ENCODE measurements around the gene TTLL7.
A peak's percentile ranks its signal among the peaks of the same experiment; 100 is the strongest.

TTLL7 gene

DNA sequence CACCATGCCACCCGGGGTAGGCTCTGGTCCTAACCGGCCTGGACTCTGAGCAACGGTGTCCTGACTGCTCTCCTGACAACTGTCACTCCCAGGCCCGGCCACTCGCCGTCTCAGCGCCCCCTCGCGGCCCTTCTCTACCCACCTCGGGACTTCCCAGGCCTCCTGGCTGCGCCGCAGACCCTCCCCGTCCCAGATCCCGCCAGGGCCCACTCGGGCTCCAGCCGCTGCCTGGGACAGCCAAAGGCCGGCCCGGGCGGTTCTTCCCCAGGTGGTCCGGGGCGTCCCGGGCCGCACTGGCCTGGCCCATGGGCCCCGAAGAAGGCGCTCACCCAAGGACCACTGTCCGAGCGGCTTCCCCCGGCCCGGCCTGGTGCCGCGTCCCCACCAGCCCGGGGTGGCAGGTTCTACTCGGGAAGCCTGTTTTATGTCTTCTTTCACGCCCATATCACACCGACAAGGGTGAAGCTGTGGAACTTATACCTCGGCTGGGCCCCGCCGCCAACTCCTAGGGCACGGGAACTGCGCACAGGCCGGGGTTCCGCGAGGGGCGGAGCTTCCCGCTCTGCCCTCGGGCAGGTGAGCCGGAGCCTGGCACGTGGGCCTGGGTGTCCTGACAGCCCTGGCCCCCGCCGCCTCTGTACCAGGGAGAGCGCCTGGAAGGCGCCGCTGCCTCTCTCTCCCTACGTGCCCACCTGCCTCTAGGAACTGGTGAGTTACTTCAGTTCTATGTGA is 138.3 kb downstream of the TTLL7 start:
- peak; percentile 83 to 85 for DNase-seq

DNA sequence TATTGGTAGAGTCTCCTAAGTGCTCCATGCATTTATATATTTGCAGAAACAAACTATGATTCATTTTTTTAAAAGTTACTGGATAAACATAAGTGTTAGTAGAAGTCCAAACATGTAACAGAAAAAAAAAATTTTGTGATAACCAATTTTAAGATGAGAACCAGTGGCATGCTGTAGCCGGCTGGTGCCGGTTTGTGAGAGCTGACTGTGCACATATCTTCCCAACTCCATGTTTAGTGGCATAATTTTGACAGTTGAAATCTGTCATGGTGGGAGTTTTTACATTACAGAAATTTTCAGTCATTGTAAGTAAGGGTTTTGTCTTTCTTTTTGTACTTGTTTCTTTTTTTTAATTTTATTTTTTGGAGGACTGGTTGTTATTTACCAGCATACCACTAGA is 141.2 kb downstream of the TTLL7 start:
- DNase-seq, result no peak

DNA sequence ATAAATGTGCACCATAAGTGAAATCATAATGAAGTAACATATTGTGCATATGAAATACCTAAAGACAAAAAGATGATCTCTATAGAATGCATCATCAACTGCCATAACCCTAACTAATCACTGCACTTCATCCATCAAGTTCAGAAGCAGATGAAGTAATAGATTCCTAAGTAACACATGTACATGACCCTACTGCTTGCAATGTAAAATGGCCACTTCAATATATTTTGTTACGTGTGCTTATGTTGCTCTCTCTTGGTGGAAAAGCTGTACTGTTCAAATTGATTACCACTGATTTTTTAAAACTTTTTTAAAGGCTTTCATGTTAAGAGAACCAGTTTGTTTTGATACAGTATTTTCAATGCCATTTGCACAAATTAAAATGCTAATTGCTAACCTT is 141.8 kb downstream of the TTLL7 start:
- no peak for DNase-seq

DNA sequence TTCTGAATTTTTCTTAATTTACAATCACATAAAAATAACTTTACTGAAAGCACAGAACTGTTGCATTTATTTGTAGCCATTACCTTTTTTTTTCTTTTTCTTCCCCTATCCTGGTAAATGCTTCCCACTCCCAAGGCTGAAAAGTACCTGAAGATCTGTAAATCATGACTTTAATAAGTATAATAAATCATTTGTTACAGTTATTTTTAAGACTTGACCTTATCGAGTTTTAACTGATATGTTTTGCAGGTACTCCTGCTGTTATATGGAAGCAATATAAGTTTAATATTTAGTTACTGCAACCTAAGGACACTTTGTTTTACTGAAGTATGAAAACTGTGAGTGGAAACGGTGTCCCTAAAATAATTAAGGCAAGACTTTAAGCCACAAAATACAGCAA is 142.6 kb downstream of the TTLL7 start:
- DNase-seq, result no peak

DNA sequence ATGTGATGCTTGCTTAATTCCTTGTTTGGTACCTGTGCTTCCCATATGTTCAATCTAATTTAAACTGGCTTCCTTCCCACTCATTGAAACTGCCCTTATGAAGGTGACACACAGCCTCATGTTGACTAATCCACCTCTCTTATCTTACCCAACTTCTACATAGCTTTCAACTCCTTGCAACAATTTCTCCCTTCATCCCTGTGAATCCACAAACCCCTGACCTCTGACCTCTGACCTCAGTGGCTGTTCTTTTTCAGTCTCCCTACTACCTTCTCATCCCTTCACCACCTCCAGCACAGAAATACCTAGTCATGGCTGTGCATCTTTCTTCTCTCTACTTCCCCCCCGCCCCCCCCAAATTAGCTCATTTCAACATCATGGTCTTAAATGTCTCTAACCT is 144.5 kb downstream of the TTLL7 start:
- no peak for DNase-seq

DNA sequence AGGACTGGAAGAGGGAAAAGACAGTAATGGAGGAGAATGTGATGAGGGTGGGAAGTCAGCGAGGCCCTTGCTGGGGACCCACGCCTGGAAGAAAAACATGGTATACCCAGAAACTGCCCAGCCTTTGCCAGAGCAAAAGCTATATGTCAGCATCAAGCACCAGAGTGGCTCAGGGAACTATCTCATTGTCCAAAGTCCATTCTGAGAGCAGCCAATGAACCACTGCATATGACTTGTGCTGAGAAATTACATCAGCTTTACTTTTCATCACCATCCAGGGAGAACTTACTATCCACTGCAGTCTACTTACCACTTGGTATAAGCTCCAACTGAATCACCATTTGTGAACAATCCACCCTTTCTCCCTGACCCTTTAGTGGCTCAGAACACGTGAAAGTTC is 148.1 kb downstream of the TTLL7 start:
- DNase-seq, result no peak

DNA sequence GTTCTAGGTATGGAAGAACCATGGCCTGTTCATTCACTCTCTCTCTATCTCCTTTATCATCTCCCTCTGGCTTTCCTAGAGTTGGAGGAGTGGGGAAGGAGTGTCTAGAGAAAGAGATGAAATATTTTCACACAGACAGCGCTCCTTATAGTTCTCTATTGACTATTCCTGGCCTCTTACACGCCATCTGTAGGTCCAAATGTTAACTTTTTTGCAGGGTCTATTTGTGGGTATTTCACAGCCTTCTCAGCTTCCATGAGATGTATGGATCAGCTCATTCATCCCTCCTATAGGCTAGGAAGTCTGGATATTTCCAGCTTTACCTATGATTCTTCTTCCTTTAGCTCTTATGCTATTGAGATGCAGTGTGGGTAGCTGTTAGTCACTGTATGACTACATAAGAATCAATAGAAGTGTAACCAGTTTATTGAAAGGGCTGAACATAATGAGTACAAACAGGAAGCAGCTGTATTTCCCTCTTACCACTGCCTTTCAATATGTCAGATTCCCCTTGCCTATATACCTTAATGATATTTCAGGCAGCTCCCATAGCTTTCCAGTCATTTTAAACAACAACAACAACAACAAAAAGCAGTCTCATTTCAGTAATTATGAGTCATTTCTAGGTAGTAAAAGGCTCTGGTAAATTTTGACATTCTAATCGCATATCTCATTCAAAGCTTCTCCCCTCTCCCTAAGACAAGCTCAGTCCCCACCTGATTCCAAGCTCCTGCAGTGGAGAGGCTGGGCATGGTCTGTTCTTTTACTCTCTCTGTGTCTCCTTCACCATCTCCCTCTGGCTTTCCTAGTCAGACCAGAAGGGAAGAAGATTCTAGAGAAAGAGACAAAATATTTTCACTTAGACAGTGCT is 149.5 kb downstream of the TTLL7 start:
- DNase-seq, result no peak

DNA sequence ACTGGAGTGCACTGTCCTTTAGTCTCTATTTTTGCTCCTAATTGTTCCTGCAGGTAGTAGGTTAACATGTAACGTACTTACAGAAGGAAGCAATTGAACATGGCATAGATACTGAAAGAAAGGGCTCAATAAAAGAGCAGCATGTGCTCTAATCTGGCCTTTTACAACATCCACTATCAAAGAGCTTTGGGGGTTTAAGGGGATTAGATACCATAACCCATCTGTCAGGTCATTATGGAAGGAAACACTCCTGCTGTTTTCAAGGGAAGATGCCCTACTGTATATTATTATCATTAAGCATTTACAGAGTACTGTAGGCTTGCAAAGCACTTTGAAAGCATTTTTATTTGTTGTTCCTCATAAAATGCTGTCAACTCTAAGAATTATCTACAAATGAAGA is 152.8 kb downstream of the TTLL7 start:
- DNase-seq, result no peak

DNA sequence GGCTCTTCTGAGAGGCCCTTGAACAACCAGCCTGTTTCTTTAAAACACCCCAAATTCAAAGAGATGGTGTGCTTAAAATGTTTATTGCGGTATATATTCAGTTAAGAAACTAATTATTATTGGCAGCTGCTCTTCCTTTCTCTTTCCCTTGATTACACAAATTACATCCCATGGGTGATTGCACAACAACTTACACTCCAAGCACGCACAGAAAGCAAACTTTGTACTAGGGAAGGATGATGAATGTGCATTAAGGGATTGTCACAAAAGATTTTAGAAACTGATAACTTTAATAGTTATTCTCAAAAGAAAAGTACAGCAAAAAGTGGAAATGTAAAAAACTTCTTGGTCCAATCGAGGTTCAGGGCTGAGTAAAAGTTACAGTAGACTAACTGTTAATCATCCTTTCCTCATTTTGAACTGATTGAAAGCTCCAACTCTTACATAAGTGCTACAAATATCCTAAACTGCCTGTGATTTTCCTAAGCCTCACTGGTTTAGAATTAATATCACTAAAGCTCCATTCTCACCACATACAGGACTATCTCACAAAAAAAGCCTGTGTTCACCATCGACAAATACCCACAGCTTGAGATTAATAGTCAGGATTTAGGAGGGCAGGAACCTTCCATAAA is 153.4 kb downstream of the TTLL7 start:
- no peak for DNase-seq

DNA sequence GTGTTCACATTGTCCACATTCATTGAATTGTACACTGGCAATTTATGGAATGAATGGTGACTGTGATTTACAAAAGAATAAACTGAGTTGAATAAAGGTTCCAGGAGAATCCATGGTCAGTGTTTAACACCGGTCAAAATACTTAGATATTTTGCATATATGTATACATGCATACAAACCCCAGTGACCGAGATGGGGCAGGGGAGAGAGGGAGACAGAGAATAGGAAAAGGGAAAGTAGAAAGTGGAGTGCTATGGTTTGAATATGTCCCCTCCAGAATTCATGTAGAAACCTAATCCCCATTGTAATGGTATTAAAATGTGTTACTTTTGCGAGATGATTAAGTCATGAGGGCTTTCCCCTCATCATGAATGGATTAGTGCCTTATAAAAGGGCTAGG is 154.4 kb downstream of the TTLL7 start:
- DNase-seq, result no peak

DNA sequence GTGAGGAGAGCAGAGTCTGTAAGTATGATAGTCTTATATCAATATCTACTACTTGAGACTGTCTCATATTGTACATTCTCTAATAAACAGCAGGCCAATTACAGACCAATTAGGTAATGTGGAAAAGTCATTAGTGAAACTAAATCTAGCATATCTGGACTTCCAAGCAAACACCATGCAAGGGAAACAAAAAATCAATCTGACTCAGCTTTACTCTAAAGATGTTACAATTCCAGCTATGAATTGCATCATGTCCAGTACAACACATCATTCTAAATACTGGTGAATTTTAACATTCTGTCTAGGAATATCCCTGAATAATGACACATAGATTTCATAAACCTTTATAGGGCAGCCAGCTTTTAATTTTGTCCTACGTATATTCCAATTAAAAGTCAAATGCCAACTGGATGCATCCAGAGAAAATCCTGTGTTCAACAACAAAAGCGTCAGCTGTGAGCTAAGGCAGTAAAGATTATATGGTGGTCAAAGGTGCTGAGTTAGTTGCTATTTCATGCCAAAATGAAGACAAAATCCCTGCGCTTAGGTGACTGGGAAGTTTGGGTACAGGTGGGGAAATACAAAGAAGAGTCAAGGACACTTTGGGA is 159.3 kb downstream of the TTLL7 start:
- no peak for DNase-seq

DNA sequence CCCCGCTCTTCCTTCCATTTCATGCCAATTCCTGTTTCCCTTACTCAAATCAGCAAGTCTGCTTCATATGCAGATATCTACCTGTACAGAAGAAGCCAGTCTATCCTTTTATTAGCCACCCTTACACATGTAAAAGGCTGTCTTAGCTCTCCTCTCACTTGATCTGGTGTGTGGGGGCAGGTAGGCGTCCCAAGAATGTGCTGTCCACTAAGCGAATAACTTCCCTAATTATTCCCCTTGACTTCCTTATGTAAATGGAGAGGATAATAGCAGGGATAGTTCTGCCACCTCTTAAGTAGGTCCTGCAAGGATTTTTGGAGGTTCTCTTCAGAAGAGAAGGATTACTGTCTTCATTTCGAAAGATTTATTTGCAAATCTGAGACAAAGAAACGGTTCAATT is 160.4 kb downstream of the TTLL7 start:
- DNase-seq, result no peak

DNA sequence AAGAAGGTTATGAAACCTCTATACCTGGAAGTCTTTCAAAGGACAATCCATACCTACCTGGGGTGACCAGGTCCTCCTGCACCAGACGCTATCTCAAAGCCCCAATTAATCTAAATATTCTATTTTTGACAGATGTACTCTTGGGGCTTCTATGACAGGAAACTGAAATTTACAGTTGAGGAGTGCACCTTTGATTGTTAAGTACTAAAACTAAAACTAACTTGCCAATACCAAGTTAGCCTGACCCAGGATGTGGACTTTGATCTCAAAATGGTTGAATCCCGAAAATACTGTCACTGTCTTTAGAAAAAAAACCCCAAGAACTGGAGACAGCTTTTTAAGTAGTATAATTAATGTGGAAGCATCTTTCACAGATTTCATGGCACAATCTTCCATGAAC is 162.4 kb downstream of the TTLL7 start:
- DNase-seq, result no peak

DNA sequence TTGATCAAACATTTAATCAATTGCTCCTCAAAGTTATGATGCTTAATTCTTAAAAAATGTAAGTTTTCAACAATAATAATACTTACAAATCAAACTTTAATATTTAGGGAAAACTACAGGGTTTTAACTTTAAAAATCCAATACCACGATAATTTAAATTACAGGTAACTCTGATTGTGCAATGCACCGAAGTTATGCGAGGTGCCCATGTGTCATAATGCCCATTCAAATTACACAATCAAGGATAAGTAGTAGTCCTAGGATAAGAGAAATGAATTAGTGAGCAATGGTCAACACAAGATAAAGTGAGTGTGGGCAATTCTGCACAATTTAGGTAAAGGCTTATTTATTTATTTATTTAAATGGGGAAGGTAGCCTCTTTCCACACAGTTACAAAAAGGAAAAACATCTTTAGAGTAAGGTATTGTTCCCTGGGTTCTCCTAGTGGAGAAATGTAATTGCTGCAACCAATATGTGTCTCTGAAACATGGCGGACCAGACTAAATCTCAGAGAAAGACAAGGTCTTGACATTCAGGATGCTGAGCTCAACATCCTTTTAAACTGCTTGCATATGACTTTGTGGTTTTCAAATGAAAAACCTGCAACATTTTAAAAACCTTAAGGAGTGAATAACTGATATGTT is 164.2 kb downstream of the TTLL7 start:
- no peak for DNase-seq

DNA sequence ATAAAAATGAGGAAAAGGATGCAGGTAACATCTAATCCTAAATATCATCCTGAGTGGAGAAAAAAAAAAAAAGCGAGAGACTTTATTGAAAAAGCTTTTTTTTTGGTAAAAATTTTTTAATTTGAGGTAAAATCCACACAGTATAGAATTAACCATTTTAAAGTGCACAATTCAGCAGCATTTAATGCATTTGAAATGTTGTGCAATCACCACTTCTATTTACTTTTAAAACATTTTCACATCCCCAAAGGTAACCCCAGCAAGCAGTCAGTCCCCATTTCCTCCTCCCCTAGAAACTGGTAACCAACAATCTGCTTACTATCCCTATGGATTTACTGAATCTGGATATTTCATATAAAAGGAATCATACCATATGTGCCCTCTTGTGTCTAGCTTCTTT is 166.7 kb downstream of the TTLL7 start:
- no peak for DNase-seq

DNA sequence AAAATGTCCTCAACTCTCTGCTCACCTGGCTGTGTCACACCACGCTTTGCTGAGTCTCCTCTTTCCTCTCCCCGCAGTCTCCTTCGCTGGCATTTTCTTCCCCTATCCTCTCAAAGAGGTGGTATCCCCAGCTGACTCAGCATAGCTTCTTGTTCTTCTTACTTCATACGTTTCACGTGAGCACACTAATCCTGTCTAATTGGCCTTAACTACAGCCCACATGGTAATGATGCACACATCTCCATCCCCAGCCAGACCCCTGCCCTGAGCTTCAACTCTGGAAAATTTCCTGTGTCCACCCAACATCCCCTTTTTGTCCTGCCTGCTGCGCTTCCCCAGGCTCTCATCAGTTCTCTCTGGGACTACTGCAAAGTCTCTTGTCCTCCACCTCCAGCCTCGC is 169.8 kb downstream of the TTLL7 start:
- no peak for DNase-seq

DNA sequence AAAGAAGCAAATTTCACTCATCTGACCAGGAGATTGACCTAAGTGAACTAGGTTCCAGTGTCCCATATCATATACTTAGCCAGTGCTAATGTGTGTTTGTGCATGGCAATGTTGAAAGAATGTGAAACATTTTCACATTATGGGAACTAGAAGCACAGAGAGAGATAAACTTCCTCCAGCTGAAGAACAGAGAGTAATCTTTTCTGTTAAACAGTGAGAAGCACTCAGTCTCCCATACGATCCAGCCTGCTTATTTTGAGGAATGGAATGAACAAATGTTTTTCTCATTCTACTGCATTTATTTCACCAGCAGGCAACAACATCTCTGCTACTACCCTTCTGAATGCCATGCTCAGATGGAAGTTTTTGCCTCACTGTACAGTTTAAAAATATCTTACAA is 170.5 kb downstream of the TTLL7 start:
- DNase-seq, result no peak

DNA sequence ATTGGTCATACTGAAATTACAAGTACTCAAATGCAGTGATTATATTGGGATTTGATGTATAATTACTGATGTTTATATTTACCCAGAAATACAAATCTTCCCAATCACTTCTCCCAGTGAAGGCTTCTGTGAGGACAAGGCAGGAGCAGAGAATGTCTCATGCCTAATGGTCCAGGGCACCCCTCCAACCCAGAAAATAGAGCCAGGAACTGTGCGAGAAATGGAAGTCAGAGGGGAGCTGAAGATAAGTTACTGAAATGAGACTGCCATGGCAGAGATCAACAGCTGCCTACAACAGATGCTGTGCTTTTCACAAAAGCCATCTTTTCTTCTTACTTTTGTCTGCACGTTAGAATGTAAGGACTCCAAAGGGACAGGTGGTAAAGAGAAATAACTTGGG is 171.2 kb downstream of the TTLL7 start:
- DNase-seq, result no peak

DNA sequence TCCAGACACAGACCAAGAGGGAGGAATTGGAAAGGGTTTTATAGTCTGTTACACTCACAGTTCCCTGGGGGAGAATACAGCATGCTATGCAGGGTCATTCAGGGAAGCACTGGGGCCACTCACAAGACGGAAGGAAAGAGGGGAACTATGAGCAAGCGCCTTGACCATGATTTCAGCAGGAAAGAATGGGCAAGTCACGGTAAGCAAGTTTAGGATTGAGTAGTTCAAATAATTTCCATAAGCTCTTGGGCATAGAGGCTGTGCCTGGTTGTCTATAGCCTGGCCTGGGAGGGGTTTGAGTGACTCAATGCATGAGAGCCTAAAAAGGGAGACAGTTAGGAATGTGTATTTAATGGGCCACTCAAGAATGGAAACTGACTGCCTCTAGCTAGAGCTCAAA is 176.7 kb downstream of the TTLL7 start:
- no peak for DNase-seq

DNA sequence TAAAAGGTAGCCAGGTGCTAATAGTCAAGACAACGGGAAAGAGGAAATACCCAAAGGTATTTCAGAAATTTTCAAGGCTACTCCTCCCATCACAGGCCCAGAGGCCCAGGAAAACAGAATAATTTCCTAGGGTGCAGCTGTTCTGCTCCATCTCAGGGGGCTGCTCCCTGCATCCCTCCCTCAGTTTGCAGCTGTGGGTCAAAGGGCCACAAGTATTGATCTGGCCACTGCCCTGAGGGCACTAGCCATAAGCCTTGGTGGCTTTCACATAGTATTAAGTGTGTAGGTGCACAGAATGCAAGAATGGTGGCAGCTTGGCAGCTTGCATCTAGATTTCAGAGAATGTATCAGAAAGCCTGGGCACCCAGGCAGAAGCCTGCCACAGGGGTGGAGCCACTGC is 179.5 kb downstream of the TTLL7 start:
- no peak for DNase-seq

DNA sequence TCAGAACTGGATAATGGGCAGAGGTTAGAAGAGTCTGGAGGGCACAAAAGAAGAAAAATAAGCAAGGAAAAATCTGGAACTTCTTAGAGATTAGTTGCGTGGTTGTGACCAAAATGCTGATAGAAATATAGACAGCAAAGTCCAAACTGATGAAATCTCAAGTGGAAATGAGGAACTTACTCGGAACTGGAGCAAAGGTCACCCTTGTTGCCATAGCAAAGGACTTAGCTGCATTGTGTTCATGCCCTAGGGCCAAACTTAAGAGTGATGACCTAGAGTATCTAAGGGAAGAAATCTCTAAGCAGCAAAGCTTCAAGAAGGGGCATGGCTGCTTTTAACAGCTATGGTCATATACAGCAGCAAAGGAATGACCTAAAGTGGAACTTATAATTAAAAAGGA is 180.0 kb downstream of the TTLL7 start:
- no peak for DNase-seq

DNA sequence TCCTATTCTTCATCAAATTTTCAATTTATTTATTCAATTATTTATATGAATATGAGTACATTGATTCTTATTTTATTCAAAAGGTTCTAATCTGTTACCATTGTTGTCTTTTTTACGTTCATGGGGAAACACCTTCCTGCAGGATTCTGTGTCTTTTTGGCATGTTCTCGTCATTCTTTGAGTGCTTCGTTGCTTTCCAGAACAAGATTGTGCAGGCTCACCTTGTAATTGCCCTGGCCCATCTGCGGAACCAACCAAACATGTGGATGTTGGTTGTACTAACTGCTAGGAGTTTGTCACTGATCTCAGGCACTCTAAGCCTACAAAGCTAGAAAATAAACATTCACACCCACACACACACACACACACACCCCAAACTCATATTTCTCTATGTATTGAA is 182.1 kb downstream of the TTLL7 start:
- no peak for DNase-seq

DNA sequence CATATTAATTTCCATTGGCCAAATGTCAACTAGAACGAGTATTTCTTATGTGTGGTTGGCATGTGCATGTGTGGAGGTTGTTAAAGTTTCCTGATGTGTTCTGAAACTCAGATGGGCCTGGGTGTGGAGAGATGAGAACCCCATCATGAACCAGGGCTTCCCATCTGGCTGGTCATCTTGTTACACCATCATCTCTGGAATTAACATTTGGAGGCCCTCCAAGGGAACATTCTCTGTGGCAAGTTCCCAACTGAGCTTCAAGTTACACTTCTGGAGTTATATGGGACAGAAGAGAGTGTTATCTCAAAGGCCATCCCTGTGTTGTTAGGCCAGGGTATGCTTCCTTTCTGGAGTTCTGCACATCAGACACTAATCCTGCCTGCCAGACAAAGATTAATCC is 183.6 kb downstream of the TTLL7 start:
- no peak for DNase-seq
